IMR-90 (cell line): ENCODE data around the gene NLRP3. TPM values are rescaled to one million over a fixed set of nuclear protein-coding genes. Genes with fewer than 3 reads are reported as not detected.

ENCODE experiments used
- ATAC-seq: fragments of 200-7000 bp; cut with Tn5 transposase; 2 replicates; pipeline ENCODE4 v1.9.1; 2020; ENCODE audit warnings: low read depth, mild to moderate bottlenecking, moderate library complexity
- BruUV-seq: library from RNA; stranded (reverse); fragments of 400-500 nt; replicated peaks from 2 replicates; lab custom pipeline; 2021; lab: Mats Ljungman, UMichigan
- CTCF ChIA-PET: fragments of 300-600 bp; formaldehyde crosslinking; extraction: SDS; loops from one replicate; lab custom pipeline; 2021; ENCODE audit warnings: antibody characterized with exemption; lab: Yijun Ruan, JAX
- POLR2A ChIA-PET: fragments of 300-600 bp; sonication (Branson Sonifier 250); formaldehyde crosslinking; loops from one replicate; lab custom pipeline; 2022; ENCODE audit warnings: antibody characterized with exemption; ENCODE audit not compliant: unreplicated experiment; lab: Charles Lee
- DNase-seq: peaks from one replicate; pipeline ENCODE4 v3.0.0; 2013
- H2AFZ ChIP-seq: replicated peaks from 2 replicates; pipeline ENCODE3; 2013; ENCODE audit warnings: low read length, mild to moderate bottlenecking; ENCODE audit not compliant: poor library complexity
- H2AK5ac ChIP-seq: 2 replicates; pipeline ENCODE4 v1.6.1; 2013; ENCODE audit warnings: low read depth, low read length, inconsistent platforms
- H2AK9ac ChIP-seq: replicated peaks from 2 replicates; pipeline ENCODE3; 2013; ENCODE audit warnings: mild to moderate bottlenecking, low read depth, low read length, moderate library complexity; ENCODE audit not compliant: poor library complexity
- H2BK120ac ChIP-seq: 2 replicates; pipeline ENCODE4 v1.6.1; 2013; ENCODE audit warnings: low read depth, low read length, inconsistent platforms
- H2BK15ac ChIP-seq: 3 replicates; pipeline ENCODE4 v1.6.1; 2013; ENCODE audit warnings: low read depth, low read length, inconsistent platforms
- H2BK20ac ChIP-seq: 2 replicates; pipeline ENCODE4 v1.6.1; 2013; ENCODE audit warnings: low read depth, mild to moderate bottlenecking, inconsistent platforms, low read length, moderate library complexity
- H2BK5ac ChIP-seq: 2 replicates; pipeline ENCODE4 v1.6.1; 2013; ENCODE audit warnings: mild to moderate bottlenecking, low read depth, low read length, inconsistent platforms; ENCODE audit not compliant: poor library complexity, severe bottlenecking
- H3K14ac ChIP-seq: replicated peaks from 2 replicates; pipeline ENCODE4 v1.6.1; 2013; ENCODE audit warnings: low read depth, low read length, inconsistent platforms
- H3K18ac ChIP-seq: 2 replicates; pipeline ENCODE4 v1.6.1; 2013; ENCODE audit warnings: low read depth, low read length, control low read depth
- H3K23ac ChIP-seq: 2 replicates; pipeline ENCODE4 v1.6.1; 2013; ENCODE audit warnings: low read depth, low read length, inconsistent platforms
- H3K27ac ChIP-seq: 2 replicates; pipeline ENCODE4 v1.5.1; 2013; ENCODE audit warnings: mild to moderate bottlenecking, control low read depth, low read length; ENCODE audit not compliant: insufficient read depth
- H3K27me3 ChIP-seq: 2 replicates; pipeline ENCODE4 v1.6.1; 2013; ENCODE audit warnings: low read length; ENCODE audit not compliant: control insufficient read depth, insufficient read depth
- H3K36me3 ChIP-seq: 2 replicates; pipeline ENCODE4 v1.6.1; 2013; ENCODE audit warnings: low read length, mixed read lengths; ENCODE audit not compliant: control insufficient read depth, insufficient read depth
- H3K4ac ChIP-seq: 2 replicates; pipeline ENCODE4 v1.6.1; 2013; ENCODE audit warnings: low read depth, low read length, inconsistent platforms
- H3K4me1 ChIP-seq: 2 replicates; pipeline ENCODE4 v1.6.1; 2013; ENCODE audit warnings: low read length, mixed read lengths; ENCODE audit not compliant: control insufficient read depth, insufficient read depth
- H3K4me2 ChIP-seq: 2 replicates; pipeline ENCODE4 v1.6.1; 2013; ENCODE audit warnings: low read depth, mild to moderate bottlenecking, control low read depth, low read length, moderate library complexity
- H3K4me3 ChIP-seq: 2 replicates; pipeline ENCODE4 v1.5.1; 2013; ENCODE audit warnings: low read depth, mild to moderate bottlenecking, control low read depth, low read length, moderate library complexity; ENCODE audit not compliant: insufficient read depth
- H3K56ac ChIP-seq: 2 replicates; pipeline ENCODE4 v1.6.1; 2013; ENCODE audit warnings: low read length, inconsistent platforms; ENCODE audit not compliant: insufficient read depth; ENCODE audit errors: extremely low read depth
- H3K79me1 ChIP-seq, 2 experiments: 2 replicates each; pipeline ENCODE4 v1.6.1; 2013; ENCODE audit warnings: low read length in 2 of 2, inconsistent platforms in 1 of 2, low read depth in 1 of 2
- H3K9ac ChIP-seq: 2 replicates; pipeline ENCODE4 v1.6.1; 2013; ENCODE audit warnings: low read depth, low read length, control low read depth
- H3K9me1 ChIP-seq: 2 replicates; pipeline ENCODE4 v1.6.1; 2013; ENCODE audit warnings: low read length, inconsistent platforms; ENCODE audit not compliant: insufficient read depth
- H3K9me3 ChIP-seq: 2 replicates; pipeline ENCODE4 v1.6.1; 2013; ENCODE audit warnings: low read length; ENCODE audit not compliant: control insufficient read depth, insufficient read depth
- H4K20me1 ChIP-seq: 2 replicates; pipeline ENCODE4 v1.6.1; 2013; ENCODE audit warnings: low read length, inconsistent platforms; ENCODE audit not compliant: insufficient read depth
- H4K5ac ChIP-seq: 2 replicates; pipeline ENCODE4 v1.6.1; 2013; ENCODE audit warnings: mild to moderate bottlenecking, low read depth, low read length, control low read depth
- H4K8ac ChIP-seq, 2 experiments: 2 replicates each; pipeline ENCODE4 v1.6.1; 2013; ENCODE audit warnings: low read depth in 2 of 2, low read length in 2 of 2, control low read depth in 1 of 2, inconsistent platforms in 1 of 2
- H4K91ac ChIP-seq: 2 replicates; pipeline ENCODE4 v1.6.1; 2013; ENCODE audit warnings: low read depth, low read length, inconsistent platforms; ENCODE audit not compliant: insufficient read depth
- BHLHE40 ChIP-seq: fragments of 150-350 bp; IDR thresholded peaks from 2 replicates; pipeline ENCODE4 v1.6.1; 2016; ENCODE audit warnings: mild to moderate bottlenecking, low read depth, low read length
- CEBPB ChIP-seq: IDR thresholded peaks from 2 replicates; pipeline ENCODE4 v1.6.1; 2012; ENCODE audit warnings: low read depth, low read length, improper control_type of control experiment
- CHD1 ChIP-seq: IDR thresholded peaks from 2 replicates; pipeline ENCODE4 v1.6.1; 2012; ENCODE audit warnings: low read depth, low read length, improper control_type of control experiment
- CTCF ChIP-seq: conservative IDR thresholded peaks from 2 replicates; pipeline ENCODE4 v1.5.1; 2012; ENCODE audit warnings: mild to moderate bottlenecking, low read depth, low read length, improper control_type of control experiment
- ELK1 ChIP-seq: fragments of 150-350 bp; IDR thresholded peaks from 2 replicates; pipeline ENCODE4 v1.6.1; 2016; ENCODE audit warnings: low read depth, mild to moderate bottlenecking, low read length, moderate library complexity, borderline replicate concordance
- FOS ChIP-seq: fragments of 150-350 bp; IDR thresholded peaks from 2 replicates; pipeline ENCODE4 v1.6.1; 2016; ENCODE audit warnings: low read depth, low read length
- MAFK ChIP-seq: IDR thresholded peaks from 2 replicates; pipeline ENCODE4 v1.6.1; 2012; ENCODE audit warnings: low read depth, low read length, improper control_type of control experiment
- MAZ ChIP-seq: IDR thresholded peaks from 2 replicates; pipeline ENCODE4 v1.6.1; 2012; ENCODE audit warnings: low read depth, mild to moderate bottlenecking, low read length, improper control_type of control experiment, moderate library complexity, borderline replicate concordance
- MXI1 ChIP-seq: IDR thresholded peaks from 2 replicates; pipeline ENCODE4 v1.6.1; 2012; ENCODE audit warnings: low read depth, mild to moderate bottlenecking, low read length, moderate library complexity, borderline replicate concordance
- NFE2L2 ChIP-seq: fragments of 150-350 bp; IDR thresholded peaks from 2 replicates; pipeline ENCODE4 v1.6.1; 2016; ENCODE audit warnings: low read depth, mild to moderate bottlenecking, low read length
- POLR2A ChIP-seq: IDR thresholded peaks from 2 replicates; pipeline ENCODE4 v1.6.1; 2012; ENCODE audit warnings: mild to moderate bottlenecking, low read depth, low read length
- RAD21 ChIP-seq: IDR thresholded peaks from 2 replicates; pipeline ENCODE4 v1.6.1; 2012; ENCODE audit warnings: low read length, improper control_type of control experiment
- RCOR1 ChIP-seq: IDR thresholded peaks from 2 replicates; pipeline ENCODE4 v1.6.1; 2012; ENCODE audit warnings: mild to moderate bottlenecking, low read length, improper control_type of control experiment; ENCODE audit not compliant: insufficient replicate concordance
- RFX5 ChIP-seq: IDR thresholded peaks from 2 replicates; pipeline ENCODE4 v1.8.0; 2012; ENCODE audit warnings: low read depth, mild to moderate bottlenecking, low read length, moderate library complexity
- SMC3 ChIP-seq: fragments of 150-350 bp; IDR thresholded peaks from 2 replicates; pipeline ENCODE4 v1.6.1; 2016; ENCODE audit warnings: low read depth, mild to moderate bottlenecking, antibody characterized with exemption, low read length, moderate library complexity
- USF2 ChIP-seq: fragments of 150-350 bp; IDR thresholded peaks from 2 replicates; pipeline ENCODE4 v1.6.1; 2017; ENCODE audit warnings: mild to moderate bottlenecking, antibody characterized with exemption, low read length, low read depth
- WGBS, 2 experiments: methylation state at CpG; one replicate each; pipeline versions ENCODE4 v1.1.5 to v1.1.7; 2013; ENCODE audit warnings: missing lambda C conversion rate in 2 of 2; ENCODE audit not compliant: insufficient read length in 1 of 2; ENCODE audit errors: extremely low coverage in 2 of 2; 5-methylcytosine and 5-hydroxymethylcytosine counted together
- dilution Hi-C: fragments of 300-500 bp; cut with HindIII; formaldehyde crosslinking; loops from one replicate; pipeline ENCODE4 v1.14.3; 2018; ENCODE audit warnings: low sequenced_read_pairs; ENCODE audit not compliant: unreplicated experiment
- in situ Hi-C: fragments of 300-500 bp; cut with MboI; formaldehyde crosslinking; loops from 3 replicates; pipeline ENCODE4 v1.14.3; 2019; ENCODE audit warnings: low sequenced_read_pairs, inconsistent platforms, mixed read lengths
- intact Hi-C: fragments of 100-400 bp; cut with micrococcal nuclease; formaldehyde crosslinking; loops from 2 replicates; pipeline ENCODE4 v1.10.0; 2022
- polyA plus RNA-seq, 3 experiments: library from polyadenylated mRNA; depleted of rRNA; stranded (reverse); fragments of >200 nt; gene quantifications; 2 replicates each; pipeline ENCODE4 v1.2.3, GENCODE V29; 2012; ENCODE audit warnings: low replicate concordance in 1 of 3
- total RNA-seq: library from RNA; depleted of rRNA; stranded (reverse); fragments of >200 nt; gene quantifications from 2 replicates; pipeline ENCODE4 v1.2.3, GENCODE V29; 2012

NLRP3 gene
- total and polyA plus RNA-seq, 2 of the 4 experiments (the other 2 are of a cell fraction): 0.18 TPM; not detected in 1

- no peak for ATAC-seq
- CTCF ChIA-PET: no interaction called here
- H2BK15ac ChIP-seq: no peak overlapping the region
Observed at GRCh38 chr1:247441606-247442005, 25.6 kb downstream of the NLRP3 start.

More at GRCh38 chr1:247441606-247442005, 25.6 kb downstream of the NLRP3 start:
- intact Hi-C loops: no loop called here
- dilution Hi-C loops: no loop called here
- Histone ChIP-seq H2BK120ac (no peak overlapping the region), H3K4me2 (no peak overlapping the region), H3K4me1 (no peaks in the 10 kb centered on the region), H2AK9ac (no peak overlapping the region), H3K9ac (no peak overlapping the region), H4K5ac (no peak overlapping the region), H3K14ac (no peak overlapping the region), H3K9me1 (no peaks in the 10 kb centered on the region), H3K4me3 (no peak overlapping the region), H3K9me3 (no peaks in the 10 kb centered on the region), H2AFZ (no peak overlapping the region), H3K18ac (no peak overlapping the region), H3K56ac (no peak overlapping the region), H4K8ac (no peak overlapping the region), H4K20me1 (no peaks in the 10 kb centered on the region), H4K91ac (no peak overlapping the region), H3K79me1 (no peaks in the 10 kb centered on the region), H3K23ac (no peak overlapping the region), H2BK20ac (no peak overlapping the region), H3K4ac (no peak overlapping the region), H2BK5ac (no peak overlapping the region), H3K27me3 (no peaks in the 10 kb centered on the region), H3K27ac (no peak overlapping the region), H3K36me3 (no peaks in the 10 kb centered on the region), H2AK5ac (no peak overlapping the region)
- POLR2A ChIA-PET: no interaction called here
- BruUV-seq: no TSS peak
- TF ChIP-seq NFE2L2: no peak
- no peak for TF ChIP-seq SMC3
- TF ChIP-seq CTCF: no peak
- TF ChIP-seq MAFK: no peak
- no peak for TF ChIP-seq RFX5
- no peak for TF ChIP-seq ELK1
- no peak for TF ChIP-seq CEBPB
- no peak for TF ChIP-seq CHD1
- no peak for TF ChIP-seq RCOR1
- no peak for TF ChIP-seq FOS
- no peak for TF ChIP-seq RAD21
- no peak for TF ChIP-seq POLR2A
- no peak for TF ChIP-seq BHLHE40
- TF ChIP-seq MXI1: no peak
- no peak for TF ChIP-seq USF2
- no peak for TF ChIP-seq MAZ
- in situ Hi-C loops: no loop called here
- DNase-seq: no peak
- no CpG with 5 or more reads among the region's 5 CpGs for WGBS, 2 experiments
